ENCODE results near the gene PELI1.

The PELI1 gene, protein sequence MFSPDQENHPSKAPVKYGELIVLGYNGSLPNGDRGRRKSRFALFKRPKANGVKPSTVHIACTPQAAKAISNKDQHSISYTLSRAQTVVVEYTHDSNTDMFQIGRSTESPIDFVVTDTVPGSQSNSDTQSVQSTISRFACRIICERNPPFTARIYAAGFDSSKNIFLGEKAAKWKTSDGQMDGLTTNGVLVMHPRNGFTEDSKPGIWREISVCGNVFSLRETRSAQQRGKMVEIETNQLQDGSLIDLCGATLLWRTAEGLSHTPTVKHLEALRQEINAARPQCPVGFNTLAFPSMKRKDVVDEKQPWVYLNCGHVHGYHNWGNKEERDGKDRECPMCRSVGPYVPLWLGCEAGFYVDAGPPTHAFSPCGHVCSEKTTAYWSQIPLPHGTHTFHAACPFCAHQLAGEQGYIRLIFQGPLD

DNA sequence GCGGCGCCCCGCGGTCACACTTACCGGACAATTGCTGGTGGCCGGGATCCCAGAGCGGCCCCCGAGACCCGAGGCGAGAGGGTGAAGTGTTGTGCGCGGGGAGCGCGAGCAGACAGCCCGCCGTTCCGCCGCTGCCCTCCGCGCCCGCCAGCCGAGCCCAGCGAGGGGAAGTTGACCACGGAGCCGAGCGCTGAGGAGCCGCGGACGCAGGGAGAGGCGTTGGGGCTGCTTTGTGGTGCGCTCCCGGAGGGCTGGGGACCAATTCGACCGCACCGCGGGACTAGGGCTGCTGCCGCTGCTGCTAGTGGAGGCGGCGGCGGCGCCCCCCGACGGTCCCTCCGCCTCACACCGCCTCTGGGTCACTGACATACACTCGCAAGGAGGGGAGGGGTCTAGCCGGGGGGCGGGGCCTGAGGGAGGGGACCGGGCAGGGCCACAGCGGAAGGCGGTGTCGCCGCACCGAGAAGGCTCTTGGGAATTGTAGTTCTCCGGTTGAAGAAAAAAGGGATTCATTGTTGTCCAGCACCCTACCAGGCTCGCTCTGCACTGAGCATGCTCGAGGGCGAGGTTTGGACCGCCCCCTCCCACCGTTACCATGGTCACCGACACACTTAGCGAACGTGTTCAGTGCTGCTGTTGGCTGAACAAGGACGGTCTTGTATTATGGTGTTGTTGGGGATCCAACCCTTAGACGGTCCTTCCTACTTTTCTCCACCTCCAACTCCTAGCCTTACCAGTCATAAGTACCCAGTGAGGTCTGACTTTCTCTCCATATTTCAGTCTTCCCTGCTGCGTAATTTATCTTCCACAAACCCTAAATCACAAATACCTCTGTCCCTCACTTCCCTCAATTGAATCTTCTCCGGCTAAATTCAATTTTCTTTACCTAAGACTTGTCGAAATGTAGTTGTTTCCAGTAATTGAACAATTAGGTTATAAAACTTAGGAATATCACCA, at the start of gene PELI1:
TSS of gene PELI1 (minus strand) at position 364 of the 957 bp plus-strand sequence. CDS start 36,110 bp downstream, outside the sequence.
- DNase-seq: peak; percentile 98

DNA sequence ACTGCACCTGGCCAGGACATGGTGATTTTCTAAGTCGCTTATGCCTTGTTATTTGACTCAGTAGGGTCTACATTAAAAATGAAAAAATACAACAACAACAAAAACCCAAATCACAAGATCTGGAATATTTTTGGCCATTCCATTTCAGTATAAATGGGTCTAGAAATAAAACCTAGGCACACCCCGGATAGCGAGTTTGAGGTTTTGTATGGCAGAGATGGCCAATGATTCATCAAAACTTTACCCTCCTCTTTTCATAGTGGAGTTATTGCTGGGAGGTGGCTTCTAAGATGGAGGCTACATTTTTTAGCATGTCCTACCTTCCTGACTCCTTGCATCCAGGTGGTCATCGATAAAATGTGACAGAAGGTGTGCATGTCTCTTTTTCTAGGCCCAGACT, 49.3 kb upstream of the PELI1 start:
- no peak for DNase-seq

DNA sequence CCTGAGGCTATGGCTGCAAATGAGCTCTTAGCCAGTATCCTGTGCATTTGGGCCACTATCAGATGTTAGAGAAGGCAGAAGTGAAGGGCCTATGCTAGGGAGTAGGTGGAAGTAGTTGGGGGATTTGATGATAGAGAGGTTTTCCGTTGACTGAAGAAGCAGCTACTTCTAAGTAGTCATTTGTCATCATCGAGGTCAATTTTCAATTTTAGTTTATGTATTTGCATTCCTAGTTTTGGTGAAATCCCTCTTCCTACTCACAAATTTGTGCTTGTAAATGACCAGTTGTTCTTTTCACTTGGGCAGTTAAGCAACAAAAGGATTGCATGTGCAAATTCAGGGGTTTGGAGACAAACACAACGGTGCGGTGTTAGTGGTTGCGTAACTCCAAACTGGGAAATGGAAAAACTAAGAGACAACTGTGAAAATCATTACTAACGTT, 48.5 kb upstream of the PELI1 start:
- DNase-seq: peak; percentile 42

DNA sequence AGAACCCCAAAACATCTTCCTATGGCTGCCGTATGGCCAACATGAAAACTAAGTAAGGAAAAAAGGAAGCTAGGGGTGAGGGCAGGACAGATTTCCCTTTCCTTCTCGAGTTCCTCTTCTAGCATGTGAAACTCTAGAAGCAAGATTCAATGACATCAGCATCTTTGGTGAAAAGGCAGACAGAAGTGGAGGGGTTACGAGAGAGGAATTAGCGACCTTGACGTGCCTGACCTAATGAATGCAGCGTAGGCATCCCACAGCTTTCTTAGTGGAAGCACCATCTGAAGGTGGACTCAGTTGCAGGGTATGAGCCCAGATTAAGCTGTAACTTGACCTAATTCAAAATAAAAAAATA, 47.9 kb upstream of the PELI1 start:
- peak; percentile 59 for DNase-seq

DNA sequence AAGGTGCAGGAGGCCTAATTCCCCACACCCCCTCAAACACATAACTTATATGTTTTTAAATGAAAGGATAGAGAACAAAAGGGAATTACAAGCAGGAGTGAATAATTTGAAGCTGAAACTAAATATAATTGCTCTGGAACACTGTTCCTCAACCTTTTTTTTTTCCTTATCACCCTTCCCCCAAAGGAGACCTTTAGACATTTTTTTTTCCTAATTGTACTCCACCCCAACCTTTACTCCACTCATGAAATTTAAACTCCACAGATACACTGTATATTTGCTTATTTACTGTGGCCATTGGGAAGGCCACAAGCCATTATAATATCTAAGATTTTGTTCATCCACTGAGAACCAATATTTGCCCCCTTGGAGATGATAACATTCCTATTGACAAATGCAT, 45.4 kb upstream of the PELI1 start:
- no peak for DNase-seq

DNA sequence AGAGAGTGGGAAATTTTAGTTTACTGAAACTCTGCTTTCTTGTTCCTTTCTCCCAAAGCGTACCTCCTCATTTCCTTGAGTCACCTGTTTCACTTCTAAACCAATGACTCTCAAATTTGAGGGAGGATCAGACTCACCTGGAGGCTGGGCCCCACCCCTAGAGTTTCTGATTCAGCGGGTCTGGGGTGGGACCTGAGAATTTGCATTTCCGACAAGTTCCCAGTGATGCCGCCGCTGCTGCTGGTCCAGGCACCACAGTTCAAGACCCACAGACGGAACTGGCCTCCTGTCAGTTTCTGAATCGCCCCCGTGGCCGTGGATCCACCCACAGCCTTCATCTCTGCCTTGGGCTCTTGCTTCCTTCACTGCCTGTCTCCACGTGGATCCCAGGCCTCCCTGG, 44.9 kb upstream of the PELI1 start:
- no peak for DNase-seq

DNA sequence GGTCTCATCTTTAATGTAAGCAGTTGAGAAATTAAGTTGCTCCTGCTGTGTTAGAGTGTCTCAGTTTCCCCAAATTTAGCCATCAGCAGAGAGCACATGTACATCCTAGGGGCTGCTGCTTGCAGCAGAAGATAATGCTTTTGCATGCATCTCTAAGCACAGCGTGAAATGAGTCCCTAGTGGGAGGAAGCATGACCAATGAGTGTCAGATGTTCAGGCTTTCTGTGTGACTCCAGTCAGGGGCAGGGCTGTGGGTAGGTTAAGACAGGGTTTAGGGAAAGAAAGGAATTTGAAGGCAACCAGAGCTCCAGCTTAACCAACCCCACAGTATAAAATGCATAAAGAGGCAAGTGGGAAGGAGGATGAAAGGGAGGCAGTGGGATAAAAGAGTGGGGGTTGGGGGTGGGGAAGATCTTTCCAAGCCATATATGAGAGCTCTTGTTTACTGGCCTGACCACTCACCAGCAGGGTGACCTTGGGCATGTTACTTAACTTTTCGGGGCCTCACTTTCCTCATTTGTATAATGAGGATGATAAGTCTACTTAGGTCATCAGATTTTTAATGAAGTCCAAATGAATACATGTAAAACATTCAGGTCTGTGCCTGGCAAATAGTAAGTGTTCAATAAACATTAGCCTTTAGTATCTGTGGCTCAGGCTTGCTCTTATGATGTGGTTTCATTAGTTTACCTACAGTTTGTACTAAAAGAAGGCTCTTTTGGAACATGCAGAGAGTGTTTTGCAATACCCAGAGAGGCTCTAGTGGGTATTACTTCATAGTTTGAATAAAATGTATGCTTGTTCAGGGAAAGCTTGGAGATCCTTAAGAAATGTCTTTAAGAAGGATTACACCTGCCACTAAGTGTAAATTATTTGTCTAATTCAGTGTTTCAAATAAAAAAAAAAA, 42.7 kb upstream of the PELI1 start:
- peak; percentile 30 for DNase-seq

DNA sequence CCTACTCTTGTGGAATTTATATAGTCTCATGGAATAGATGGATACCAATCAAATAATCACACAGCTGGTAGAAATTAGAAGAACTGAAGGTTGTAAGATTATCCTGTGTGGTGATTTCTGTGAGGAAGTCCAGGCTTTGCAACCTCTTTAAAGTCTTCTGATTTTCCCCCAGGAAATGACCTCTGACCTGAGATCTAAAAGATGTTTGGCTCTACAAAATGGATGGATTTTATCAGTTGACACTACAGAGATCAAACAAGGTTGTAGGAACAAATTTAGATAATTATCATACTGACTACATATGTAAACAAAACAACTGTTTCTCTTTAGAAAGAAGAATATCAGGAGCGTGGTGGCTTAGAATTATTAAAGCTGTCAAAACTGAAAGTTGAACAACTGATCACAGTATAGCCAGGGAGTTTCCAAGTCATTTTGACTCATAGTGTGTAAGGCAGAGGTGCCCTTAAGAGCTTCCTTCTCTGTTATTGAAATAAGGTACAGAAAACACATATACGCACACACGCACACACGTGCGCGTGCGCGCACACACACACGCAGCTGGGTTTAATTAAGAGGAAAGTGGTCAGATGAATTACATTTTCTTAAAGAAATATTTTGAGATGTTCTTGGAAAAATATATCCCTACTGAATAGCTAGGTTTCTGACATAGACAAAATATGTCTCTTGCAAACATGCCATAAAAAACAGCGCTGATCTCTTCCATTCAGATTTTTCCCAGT, 35.5 kb upstream of the PELI1 start:
- no peak for DNase-seq

DNA sequence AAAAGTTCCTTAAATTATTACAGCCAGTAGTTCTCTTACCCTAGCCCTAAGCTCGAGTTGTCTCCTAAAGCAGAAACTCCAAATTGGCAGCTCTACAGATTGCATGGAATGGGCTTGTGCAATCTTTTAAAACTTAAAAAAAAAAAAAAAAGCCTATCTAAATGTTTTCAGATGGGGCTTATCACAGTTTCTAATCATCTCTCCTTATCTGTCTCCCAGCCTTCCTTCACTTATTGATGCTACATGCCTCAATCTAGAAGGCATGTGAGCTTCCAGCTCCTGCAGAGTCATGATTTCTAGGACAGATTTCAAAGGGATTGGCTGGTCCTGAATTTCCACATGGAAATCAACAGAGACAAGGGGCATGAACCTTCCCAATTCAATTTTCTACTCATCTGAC, 33.1 kb upstream of the PELI1 start:
- DNase-seq: peak; percentile 32

DNA sequence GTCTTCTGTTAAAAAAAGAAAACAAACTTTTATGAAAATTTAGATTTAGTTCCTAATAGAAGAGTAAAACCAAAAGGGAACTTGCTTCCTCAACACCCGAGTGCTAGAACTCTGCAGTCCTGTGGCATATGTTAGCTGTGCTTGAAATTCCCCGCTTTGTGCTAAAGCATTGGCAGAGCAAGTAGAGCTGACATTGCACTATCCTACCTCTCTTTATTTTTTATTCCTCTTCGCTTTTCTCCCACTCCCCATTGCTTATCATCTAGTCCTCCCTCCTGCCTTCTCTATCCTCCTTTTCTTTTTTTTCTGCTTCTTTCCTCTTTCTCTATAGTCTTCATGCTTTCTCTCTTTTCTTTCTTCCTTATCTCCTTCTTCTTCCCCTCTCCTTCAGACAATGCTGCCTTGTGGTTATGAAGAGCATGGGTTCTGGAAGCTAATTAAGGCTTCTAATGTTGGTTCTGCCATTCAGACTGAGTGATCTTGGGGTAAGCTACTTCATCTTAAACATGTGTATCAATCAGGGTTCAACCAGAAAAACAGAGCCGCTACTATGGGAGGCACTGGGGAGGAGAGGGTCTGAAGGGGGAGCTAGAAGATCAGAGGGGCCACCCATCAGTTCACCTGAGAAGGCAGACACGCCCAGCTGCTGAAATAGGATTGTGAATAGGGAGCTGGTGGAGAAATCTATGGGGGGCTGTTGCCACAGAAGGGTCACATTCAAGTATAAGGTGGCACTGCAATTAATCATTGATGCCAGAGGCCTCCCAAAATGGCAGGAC, 31.4 kb upstream of the PELI1 start:
- DNase-seq: no peak

DNA sequence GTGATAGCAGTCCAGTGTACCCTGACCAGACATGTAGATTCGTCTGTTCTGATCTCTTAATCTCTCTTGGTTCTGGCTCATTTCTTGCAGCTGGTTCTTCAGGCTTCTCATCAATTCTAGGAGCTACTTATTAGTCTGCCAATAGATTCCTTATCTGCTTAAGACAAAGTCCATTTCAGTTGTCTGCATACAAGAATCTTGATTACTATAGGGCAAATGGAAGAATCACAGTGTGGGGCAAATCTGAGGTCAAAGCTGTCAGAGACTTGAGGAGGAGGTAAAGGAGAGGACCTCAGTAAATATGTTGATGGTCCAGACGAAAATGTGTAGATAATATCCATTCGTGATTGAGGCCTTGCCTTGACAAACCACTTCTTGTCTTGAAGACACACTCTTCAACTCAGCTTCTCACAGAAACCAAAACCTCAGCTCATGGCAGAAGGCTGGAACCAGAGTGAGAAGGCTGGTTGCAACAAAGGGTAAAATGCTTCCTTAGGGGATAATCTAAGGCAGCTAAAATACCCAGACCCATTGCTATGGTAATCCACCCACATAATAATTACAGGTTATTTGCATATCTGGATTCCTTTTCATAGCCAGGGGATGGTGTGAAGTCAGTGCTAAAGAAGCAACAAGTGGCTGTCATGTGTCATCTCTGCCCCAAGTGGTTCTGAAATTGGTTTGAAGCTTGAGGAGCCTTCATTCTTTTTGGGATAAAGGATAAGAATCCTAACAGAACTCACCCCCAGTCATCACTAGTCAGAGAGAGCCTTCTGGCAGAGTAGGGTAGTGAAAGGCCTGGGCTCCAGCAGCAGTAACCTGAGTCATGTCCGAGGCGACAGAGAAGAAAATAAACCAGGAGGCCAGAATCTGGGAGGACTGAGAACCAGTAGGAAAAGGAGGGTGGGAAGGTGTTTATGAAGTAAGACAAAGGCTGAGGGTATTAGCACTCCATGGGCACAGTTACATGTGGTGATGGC, 29.2 kb upstream of the PELI1 start:
- no peak for DNase-seq

DNA sequence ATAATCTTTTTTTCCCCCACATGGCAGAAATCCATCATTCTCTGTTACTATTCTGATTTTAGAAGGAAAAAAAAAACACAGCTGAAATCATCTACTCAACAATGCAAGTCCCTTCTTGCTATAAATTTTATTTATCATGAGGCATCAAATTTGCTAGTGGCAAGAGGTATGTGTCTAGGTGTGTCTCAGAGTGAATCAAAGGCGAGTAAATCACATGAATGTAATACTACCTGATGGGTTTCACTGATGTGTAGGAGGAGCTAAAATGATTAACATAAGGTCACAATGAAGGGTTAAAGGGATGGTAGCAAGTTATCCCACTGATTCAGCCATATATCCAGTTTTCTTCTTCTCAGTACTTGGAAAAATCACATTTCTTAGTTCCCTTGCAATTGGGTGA, 24.5 kb upstream of the PELI1 start:
- no peak for DNase-seq

DNA sequence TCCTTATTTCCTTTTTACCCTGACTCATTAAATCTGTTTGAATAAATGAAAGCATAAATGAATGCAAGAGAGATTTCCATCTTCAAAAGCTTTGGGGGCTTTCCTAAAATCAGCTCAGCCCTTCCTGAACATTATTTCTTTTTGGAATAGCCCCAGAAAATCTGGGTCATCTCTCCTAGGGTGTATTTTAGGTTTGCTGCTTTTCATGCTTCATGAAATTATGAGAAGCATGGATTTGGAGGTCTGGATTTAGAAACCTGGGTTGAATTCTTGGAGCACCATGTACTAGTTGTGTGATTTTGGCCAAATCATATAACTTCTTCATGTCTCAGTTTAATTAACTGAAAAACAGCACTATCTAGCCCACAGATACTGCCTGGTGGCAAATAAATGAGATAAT, 24.0 kb upstream of the PELI1 start:
- no peak for DNase-seq

DNA sequence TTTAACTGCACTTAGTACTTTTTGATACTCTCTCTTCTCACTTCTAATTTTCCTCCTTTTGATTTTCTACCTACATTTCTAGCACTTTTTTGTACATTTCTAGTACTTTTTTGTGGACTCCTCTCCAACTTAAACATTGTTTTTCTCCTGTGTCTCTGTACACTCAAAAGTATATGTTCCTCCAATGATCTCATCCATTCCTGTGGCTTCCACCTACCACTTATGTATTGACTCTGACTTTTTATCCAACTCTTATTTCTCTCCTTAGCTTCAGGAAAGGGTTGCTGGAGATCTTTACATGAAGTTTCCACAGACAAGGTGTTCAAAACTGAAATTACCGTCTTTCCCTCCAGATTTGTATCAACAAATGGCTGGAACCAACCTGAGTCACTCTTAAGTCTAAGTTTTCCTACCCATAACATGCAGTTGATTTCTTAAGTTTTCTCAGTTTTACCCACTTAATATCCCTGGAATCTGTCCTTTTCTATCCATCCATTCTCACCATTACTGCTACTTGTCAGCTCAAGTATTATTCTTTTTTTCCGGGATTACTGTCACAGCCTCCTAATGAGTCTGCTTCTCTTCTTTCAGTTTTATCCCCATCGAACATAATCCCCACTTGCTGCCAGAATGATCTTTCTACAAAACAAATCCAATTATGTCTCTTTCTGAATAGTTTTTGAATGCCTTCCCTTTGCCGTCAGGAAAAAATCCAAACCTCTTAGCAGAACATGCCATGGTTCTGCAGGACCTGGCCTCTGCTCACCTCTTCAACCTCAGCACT, 22.6 kb upstream of the PELI1 start:
- no peak for DNase-seq

DNA sequence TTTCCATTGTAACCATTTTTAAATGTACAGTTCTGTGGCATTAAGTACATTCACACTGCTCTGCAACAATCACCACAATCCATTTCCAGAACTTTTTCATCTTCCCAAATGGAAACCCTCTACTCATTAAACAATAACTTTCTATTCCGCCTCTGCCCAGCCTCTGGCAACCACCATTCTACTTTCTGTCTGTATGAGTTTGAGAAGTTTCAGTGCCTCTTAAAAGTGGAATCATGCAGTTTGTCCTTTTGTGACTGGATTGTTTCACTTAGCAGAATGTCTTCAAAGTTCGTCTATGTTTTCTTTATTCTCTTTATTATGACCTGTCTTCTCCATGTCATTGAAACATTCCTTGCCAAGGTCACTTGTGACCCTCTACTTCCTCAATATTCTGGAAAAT, 22.0 kb upstream of the PELI1 start:
- no peak for DNase-seq

DNA sequence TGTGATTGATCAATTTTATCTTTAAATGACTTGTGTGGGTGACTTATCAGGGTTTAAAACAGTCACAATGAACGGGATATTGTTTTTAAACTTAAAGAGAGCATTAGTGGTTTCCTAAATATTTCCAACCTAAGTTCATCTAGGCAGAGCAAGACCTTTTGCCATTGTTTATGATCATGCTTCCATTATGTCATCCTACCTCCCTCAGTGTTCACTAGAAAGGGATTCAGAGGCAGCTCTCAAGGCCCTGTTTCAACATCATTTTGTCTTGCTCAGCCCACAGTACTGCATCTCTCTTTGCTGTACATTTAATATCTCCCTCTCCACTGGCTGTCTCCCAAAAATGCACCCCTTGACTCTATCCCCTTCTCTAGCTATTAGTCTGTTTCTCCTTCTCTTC, 21.5 kb upstream of the PELI1 start:
- DNase-seq: no peak

DNA sequence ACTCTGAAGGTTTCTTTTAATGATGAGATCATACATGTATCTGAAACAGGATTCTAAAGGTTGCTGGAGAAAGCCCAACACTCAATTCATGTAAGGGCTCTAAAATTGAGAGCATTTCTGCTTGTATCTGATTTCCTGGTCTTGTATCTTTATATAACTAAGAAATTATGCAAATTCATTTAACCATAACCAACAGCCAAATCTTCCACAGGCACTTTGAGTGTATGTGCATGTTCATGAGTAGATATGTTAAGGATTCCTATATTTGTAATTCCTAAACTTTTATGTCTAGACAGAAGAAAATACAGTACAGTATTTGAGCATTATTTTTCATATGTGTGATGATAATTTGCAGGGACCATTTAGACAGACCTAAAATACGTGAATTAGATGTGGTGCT, 20.4 kb upstream of the PELI1 start:
- DNase-seq: no peak

DNA sequence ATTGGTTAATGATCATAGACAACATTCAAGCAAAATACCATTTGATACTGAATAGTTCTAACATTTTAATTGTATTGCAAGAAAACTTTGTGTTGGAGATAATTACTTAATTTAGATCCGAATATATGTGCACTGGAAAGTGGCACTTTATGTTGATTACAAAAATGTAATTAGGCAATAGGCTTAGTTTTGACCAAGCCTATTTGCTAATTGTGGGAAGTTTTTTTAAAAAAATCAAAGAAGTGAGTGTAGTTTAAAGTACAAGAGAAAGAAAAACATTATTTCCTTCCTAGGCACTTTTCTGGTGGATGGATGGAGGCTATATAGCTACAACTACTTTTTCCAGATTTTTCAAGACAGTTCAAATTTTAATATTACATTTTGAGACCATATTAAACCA, 18.3 kb upstream of the PELI1 start:
- DNase-seq: no peak

DNA sequence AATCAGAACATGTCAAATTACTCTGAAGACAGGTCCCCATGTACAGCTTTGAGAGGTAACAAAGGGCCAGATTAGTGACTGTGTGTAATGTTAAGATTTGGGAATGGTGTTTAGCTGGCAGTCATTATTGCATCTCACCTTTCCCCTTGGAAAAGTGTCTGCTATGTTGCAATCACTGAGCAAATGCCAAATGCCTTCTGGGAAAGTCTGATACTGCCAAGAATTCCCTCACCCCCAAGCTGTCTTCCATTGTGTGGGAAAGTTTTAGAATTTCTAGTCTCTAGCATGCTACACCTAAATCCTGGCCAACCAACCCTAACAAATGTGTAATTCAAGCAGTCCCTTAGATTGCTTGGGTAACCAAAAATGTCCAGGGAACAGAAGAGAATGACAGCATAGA, 13.6 kb upstream of the PELI1 start:
- no peak for DNase-seq

Measured in hematopoietic multipotent progenitor cell treated with erythropoietin and hydrocortisone succinate and interleukin-3 and kit ligand, for 4 days (in vitro differentiated cells).